ENCODE measurements around the gene TMEM51.

The TMEM51 gene

GRCh38 chr1:15220024-15220392, 66.5 kb downstream of the TMEM51 start:
- Histone ChIP-seq H3K27me3 (ENCODE audit: insufficient read depth, poor library complexity, severe bottlenecking) (no peaks in the 10 kb centered on the region), H3K4me3 (replicated peaks; ENCODE audit: insufficient read depth, low read length) (no peak overlapping the region), H3K27ac (replicated peaks) (no peak overlapping the region)
- TF ChIP-seq CTCF (IDR thresholded peaks at IDR 0.05; ENCODE audit: insufficient read depth, low read length) = no peak
- no peak for DNase-seq (ENCODE audit: low read depth in 1 of 2, low spot score in 1 of 2)

- H3K27me3 ChIP-seq (ENCODE audit: insufficient read depth, poor library complexity, severe bottlenecking) = no peaks in the 10 kb centered on the region
- DNase-seq (ENCODE audit: low read depth in 1 of 2, low spot score in 1 of 2) = no peak
- H3K27ac ChIP-seq (replicated peaks) = no peak overlapping the region
- TF ChIP-seq SPI1 (IDR thresholded peaks at IDR 0.05; ENCODE audit: borderline replicate concordance, low read depth) (no peak), GABPA (IDR thresholded peaks at IDR 0.05; ENCODE audit: low read depth) (no peak), POLR2AphosphoS5 (IDR thresholded peaks at IDR 0.05; ENCODE audit: low read depth) (no peak), CTCF (IDR thresholded peaks at IDR 0.05; ENCODE audit: insufficient read depth, low read length) (no peak), REST (IDR thresholded peaks at IDR 0.05; ENCODE audit: insufficient replicate concordance, low read depth) (no peak)
- H3K4me3 ChIP-seq (replicated peaks; ENCODE audit: insufficient read depth, low read length) = no peak overlapping the region
Measured at GRCh38 chr1:15220825-15221431, 67.4 kb downstream of the TMEM51 start.

- no peaks in the 10 kb centered on the region for H3K27me3 ChIP-seq (ENCODE audit: insufficient read depth, poor library complexity, severe bottlenecking)
- H3K27ac ChIP-seq (replicated peaks) = no peak overlapping the region
- no peak for DNase-seq (ENCODE audit: low read depth in 1 of 2, low spot score in 1 of 2)
- H3K4me3 ChIP-seq (replicated peaks; ENCODE audit: insufficient read depth, low read length) = no peak overlapping the region
- TF ChIP-seq SPI1 (IDR thresholded peaks at IDR 0.05; ENCODE audit: borderline replicate concordance, low read depth) (no peak), POLR2AphosphoS5 (IDR thresholded peaks at IDR 0.05; ENCODE audit: low read depth) (no peak), REST (IDR thresholded peaks at IDR 0.05; ENCODE audit: insufficient replicate concordance, low read depth) (no peak), CTCF (IDR thresholded peaks at IDR 0.05; ENCODE audit: insufficient read depth, low read length) (no peak)
Measured at GRCh38 chr1:15222653-15223303, 69.2 kb downstream of the TMEM51 start.
